ENCODE measurements around the gene PCDHGA12. TPM values are rescaled to one million over a fixed set of nuclear protein-coding genes. Genes with fewer than 3 reads are reported as not detected.

PCDHGA12 gene
- total and polyA plus RNA-seq, 2 experiments from 2014 or later = 0.68 to 3.5 TPM

GRCh38 chr5:141399555-141400258, 30.6 kb upstream of the PCDHGA12 start:
- H3F3A ChIP-seq (replicated peaks; ENCODE audit: low read depth) = no peaks in the 10 kb centered on the region
- no peaks in the 10 kb centered on the region for H3K27me3 ChIP-seq (ENCODE audit: insufficient read depth)
- H3K27me3 Mint-ChIP-seq (ENCODE audit: insufficient read depth, low read depth, poor library complexity) = peaks cover 11% of the 10 kb centered on the region
- no peak overlapping the region for H3K27ac Mint-ChIP-seq
- ATAC-seq = no peak
- no peak for DNase-seq (ENCODE audit: low spot score)
- H3K79me2 ChIP-seq (replicated peaks; ENCODE audit: insufficient read depth) = no peaks in the 10 kb centered on the region; the same call in 1 of the 2 replicates
- peaks cover 59% of the 10 kb centered on the region for H3K36me3 Mint-ChIP-seq (ENCODE audit: low read depth)
- H3K9me3 Mint-ChIP-seq = peaks cover 73% of the 10 kb centered on the region
- no peaks in the 10 kb centered on the region for H3K4me1 ChIP-seq (ENCODE audit: insufficient read depth)
- H3K9me2 ChIP-seq (ENCODE audit: insufficient read depth) = no peaks in the 10 kb centered on the region
- no peak overlapping the region for H3K4me3 ChIP-seq
- TF ChIP-seq NANOG (IDR thresholded peaks at IDR 0.05; ENCODE audit: borderline replicate concordance) = no peak
- TF ChIP-seq CTCF (conservative IDR thresholded peaks at IDR 0.05; ENCODE audit: low read depth in 2 of 2) = no peak
- TF ChIP-seq ETS1 (IDR thresholded peaks at IDR 0.05) = no peak
- TF ChIP-seq EZH2 (IDR thresholded peaks at IDR 0.05; ENCODE audit: low read depth, unreplicated experiment) = no peak
- no peak for TF ChIP-seq CREB1 (CRISPR knock-in tag; IDR thresholded peaks at IDR 0.05; ENCODE audit: low read depth)
- TF ChIP-seq JUNB (IDR thresholded peaks at IDR 0.05; ENCODE audit: unreplicated experiment) = no peak
- no peak for TF ChIP-seq ZNF114 (CRISPR knock-in tag; IDR thresholded peaks at IDR 0.05)
- no peak for TF ChIP-seq POLR2AphosphoS5 (IDR thresholded peaks at IDR 0.05; ENCODE audit: low read depth)
- TF ChIP-seq STAT1 (IDR thresholded peaks at IDR 0.05; ENCODE audit: unreplicated experiment) = no peak
- TF ChIP-seq ZNF331 (CRISPR knock-in tag; IDR thresholded peaks at IDR 0.05; ENCODE audit: low read depth) = no peak
- TF ChIP-seq EZH2phosphoT487 (IDR thresholded peaks at IDR 0.05; ENCODE audit: unreplicated experiment) = no peak
- no peak for TF ChIP-seq ZNF462 (CRISPR knock-in tag; IDR thresholded peaks at IDR 0.05)
- TF ChIP-seq REST (IDR thresholded peaks at IDR 0.05; ENCODE audit: unreplicated experiment) = no peak
- no peaks in the 10 kb centered on the region for H4K20me1 ChIP-seq (replicated peaks; ENCODE audit: insufficient read depth)
- H3K4me3 Mint-ChIP-seq = no peak overlapping the region
- no peak overlapping the region for H3K27ac ChIP-seq (ENCODE audit: low read depth)
- H3K36me3 ChIP-seq (ENCODE audit: insufficient read depth) = 0 out of 2 replicates have a peak, but pooled peaks cover 11% of the 10 kb centered on the region
- no peaks in the 10 kb centered on the region; the same call in 2 of the 3 replicates for H3K4me1 Mint-ChIP-seq
- H3K4me2 ChIP-seq = no peak overlapping the region
- no peak overlapping the region for H2AFZ ChIP-seq

All from GM23338 (cell line).